Mammary epithelial cell (primary cell): Measurements from ENCODE around the gene MID1.

Experiments
- EZH2 ChIP-seq: IDR thresholded peaks from 2 replicates; pipeline ENCODE4 v1.6.1; 2012; ENCODE audit warnings: low read length, inconsistent platforms, borderline replicate concordance
- TF ChIP-seq, protein P1 (sequence below), 2 donors: IDR thresholded peaks in 1 of 2; conservative IDR thresholded peaks in 1 of 2; 2 replicates each; pipeline ENCODE4 v1.5.1; 2011 to 2012; ENCODE audit warnings: inconsistent platforms in 2 of 2, low read length in 2 of 2, mild to moderate bottlenecking in 2 of 2, control low read depth in 1 of 2, low read depth in 1 of 2; ENCODE audit not compliant: insufficient read depth in 1 of 2; ENCODE audit errors: extremely low read depth in 1 of 2

GRCh38 chrX:10549280-10549679 is 71.1 kb downstream of the MID1 start:
- no peak for TF ChIP-seq EZH2
- TF ChIP-seq, protein P1, sequence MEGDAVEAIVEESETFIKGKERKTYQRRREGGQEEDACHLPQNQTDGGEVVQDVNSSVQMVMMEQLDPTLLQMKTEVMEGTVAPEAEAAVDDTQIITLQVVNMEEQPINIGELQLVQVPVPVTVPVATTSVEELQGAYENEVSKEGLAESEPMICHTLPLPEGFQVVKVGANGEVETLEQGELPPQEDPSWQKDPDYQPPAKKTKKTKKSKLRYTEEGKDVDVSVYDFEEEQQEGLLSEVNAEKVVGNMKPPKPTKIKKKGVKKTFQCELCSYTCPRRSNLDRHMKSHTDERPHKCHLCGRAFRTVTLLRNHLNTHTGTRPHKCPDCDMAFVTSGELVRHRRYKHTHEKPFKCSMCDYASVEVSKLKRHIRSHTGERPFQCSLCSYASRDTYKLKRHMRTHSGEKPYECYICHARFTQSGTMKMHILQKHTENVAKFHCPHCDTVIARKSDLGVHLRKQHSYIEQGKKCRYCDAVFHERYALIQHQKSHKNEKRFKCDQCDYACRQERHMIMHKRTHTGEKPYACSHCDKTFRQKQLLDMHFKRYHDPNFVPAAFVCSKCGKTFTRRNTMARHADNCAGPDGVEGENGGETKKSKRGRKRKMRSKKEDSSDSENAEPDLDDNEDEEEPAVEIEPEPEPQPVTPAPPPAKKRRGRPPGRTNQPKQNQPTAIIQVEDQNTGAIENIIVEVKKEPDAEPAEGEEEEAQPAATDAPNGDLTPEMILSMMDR (conservative IDR thresholded peaks at IDR 0.05 in 1 of 2, IDR thresholded peaks at IDR 0.05 in 1 of 2; ENCODE audit: extremely low read depth in 1 of 2, insufficient read depth in 1 of 2, low read depth in 1 of 2, low read length in 2 of 2): no peak
